Panc1 (cell line): Measurements from ENCODE around the gene BFSP1.

Experiments
- POLR2AphosphoS5 ChIP-seq: IDR thresholded peaks from 2 replicates; pipeline ENCODE4 v1.6.1; 2012; ENCODE audit warnings: mild to moderate bottlenecking, low read depth, low read length, moderate library complexity
- SIN3A ChIP-seq: IDR thresholded peaks from 2 replicates; pipeline ENCODE4 v1.6.1; 2012; ENCODE audit warnings: low read depth, mild to moderate bottlenecking, low read length, moderate library complexity, borderline replicate concordance; ENCODE audit not compliant: insufficient read depth
- TF ChIP-seq, protein P1 (sequence below): fragments of 450-650 bp; IDR thresholded peaks from 2 replicates; pipeline ENCODE4 v1.5.1; 2017; ENCODE audit warnings: mild to moderate bottlenecking
- TF ChIP-seq, protein P2 (sequence below), 2 experiments: IDR thresholded peaks; 2 replicates each; pipeline ENCODE4 v1.6.1; 2011 to 2012; ENCODE audit warnings: low read depth in 2 of 2, control low read depth in 1 of 2, low read length in 1 of 2, mild to moderate bottlenecking in 1 of 2, moderate library complexity in 1 of 2; ENCODE audit not compliant: insufficient read depth in 1 of 2

DNA sequence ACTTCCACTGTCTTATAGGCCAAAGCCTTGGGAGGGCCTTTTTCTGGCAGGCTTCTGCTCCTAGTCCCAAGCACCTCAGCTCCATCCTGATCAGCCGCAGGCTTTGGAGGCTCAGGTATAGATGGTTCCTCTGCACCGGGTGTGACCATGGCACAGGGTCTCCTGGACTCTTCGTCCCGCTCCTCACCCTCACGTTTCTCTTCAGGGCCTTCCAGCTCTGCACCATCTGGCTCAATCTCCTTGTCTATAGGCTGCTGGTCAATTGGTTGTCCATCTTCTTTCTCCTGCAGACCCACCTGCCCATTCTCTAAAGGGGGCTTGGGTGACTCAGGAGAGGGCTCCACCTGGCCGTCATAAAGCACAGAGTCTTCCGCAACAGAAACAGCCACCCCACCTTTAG lies 37.0 kb downstream of the BFSP1 start:
- no peak for TF ChIP-seq POLR2AphosphoS5
- TF ChIP-seq, protein P1, sequence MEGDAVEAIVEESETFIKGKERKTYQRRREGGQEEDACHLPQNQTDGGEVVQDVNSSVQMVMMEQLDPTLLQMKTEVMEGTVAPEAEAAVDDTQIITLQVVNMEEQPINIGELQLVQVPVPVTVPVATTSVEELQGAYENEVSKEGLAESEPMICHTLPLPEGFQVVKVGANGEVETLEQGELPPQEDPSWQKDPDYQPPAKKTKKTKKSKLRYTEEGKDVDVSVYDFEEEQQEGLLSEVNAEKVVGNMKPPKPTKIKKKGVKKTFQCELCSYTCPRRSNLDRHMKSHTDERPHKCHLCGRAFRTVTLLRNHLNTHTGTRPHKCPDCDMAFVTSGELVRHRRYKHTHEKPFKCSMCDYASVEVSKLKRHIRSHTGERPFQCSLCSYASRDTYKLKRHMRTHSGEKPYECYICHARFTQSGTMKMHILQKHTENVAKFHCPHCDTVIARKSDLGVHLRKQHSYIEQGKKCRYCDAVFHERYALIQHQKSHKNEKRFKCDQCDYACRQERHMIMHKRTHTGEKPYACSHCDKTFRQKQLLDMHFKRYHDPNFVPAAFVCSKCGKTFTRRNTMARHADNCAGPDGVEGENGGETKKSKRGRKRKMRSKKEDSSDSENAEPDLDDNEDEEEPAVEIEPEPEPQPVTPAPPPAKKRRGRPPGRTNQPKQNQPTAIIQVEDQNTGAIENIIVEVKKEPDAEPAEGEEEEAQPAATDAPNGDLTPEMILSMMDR, result no peak
- TF ChIP-seq, protein P2, sequence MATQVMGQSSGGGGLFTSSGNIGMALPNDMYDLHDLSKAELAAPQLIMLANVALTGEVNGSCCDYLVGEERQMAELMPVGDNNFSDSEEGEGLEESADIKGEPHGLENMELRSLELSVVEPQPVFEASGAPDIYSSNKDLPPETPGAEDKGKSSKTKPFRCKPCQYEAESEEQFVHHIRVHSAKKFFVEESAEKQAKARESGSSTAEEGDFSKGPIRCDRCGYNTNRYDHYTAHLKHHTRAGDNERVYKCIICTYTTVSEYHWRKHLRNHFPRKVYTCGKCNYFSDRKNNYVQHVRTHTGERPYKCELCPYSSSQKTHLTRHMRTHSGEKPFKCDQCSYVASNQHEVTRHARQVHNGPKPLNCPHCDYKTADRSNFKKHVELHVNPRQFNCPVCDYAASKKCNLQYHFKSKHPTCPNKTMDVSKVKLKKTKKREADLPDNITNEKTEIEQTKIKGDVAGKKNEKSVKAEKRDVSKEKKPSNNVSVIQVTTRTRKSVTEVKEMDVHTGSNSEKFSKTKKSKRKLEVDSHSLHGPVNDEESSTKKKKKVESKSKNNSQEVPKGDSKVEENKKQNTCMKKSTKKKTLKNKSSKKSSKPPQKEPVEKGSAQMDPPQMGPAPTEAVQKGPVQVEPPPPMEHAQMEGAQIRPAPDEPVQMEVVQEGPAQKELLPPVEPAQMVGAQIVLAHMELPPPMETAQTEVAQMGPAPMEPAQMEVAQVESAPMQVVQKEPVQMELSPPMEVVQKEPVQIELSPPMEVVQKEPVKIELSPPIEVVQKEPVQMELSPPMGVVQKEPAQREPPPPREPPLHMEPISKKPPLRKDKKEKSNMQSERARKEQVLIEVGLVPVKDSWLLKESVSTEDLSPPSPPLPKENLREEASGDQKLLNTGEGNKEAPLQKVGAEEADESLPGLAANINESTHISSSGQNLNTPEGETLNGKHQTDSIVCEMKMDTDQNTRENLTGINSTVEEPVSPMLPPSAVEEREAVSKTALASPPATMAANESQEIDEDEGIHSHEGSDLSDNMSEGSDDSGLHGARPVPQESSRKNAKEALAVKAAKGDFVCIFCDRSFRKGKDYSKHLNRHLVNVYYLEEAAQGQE (IDR thresholded peaks at IDR 0.05; ENCODE audit: insufficient read depth in 1 of 2, low read depth in 2 of 2, low read length in 1 of 2), result no peak
- TF ChIP-seq SIN3A, result no peak
